Body of pancreas (tissue), 4 donors: Measurements from ENCODE around the gene ETV3.

ENCODE experiments used
- CTCF ChIP-seq, 7 experiments: fragments of 450-650 bp in 4 of 7; fragments of 200-600 bp in 3 of 7; sonication (generic) in 3 of 7; IDR thresholded peaks; one replicate each; pipeline ENCODE4 v1.5.1; 2016 to 2019; ENCODE audit warnings: antibody characterized with exemption in 7 of 7
- POLR2A ChIP-seq, 3 donors: fragments of 450-650 bp; IDR thresholded peaks; one replicate each; pipeline ENCODE4 v1.6.1; 2016; ENCODE audit warnings: antibody characterized with exemption in 3 of 3, mild to moderate bottlenecking in 2 of 3

DNA sequence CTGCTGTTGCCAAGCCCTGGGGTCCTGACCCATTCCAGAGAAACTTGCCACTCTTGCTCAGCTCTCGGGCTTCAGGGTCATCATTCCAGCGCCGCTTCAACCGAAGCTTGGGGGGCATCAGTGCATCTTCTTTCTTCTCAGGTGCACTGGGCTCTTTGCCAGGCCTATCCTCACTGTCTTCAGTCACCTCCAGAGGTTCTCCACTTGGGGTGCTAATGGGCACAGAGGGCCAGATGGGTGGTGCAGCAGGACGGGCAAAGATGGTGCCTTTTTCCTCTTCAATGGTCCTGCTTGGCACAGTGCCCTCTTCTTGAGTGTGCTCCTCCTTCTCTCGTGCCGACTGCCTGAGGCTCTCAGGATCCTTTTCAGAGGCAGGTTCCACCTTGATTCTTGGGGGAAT is 13.3 kb downstream of the ETV3 start:
- no peak for TF ChIP-seq CTCF (IDR thresholded peaks at IDR 0.05)
- no peak for TF ChIP-seq POLR2A (IDR thresholded peaks at IDR 0.05)
